Activated T-cell treated with anti-CD3 and anti-CD28 coated beads, Interleukin-2, amount 50 U/mL, for 1 hour (primary cell): ENCODE data around the gene EXD3.
"Not testable (repeated sequence)": the region's sequence is repeated elsewhere in the genome, so short reads cannot be mapped to it uniquely, and the experiment has no call there.

Source experiments
- DNase-seq: peaks from one replicate; pipeline ENCODE4 v3.0.0-alpha.2; 2020

Gene EXD3

DNA sequence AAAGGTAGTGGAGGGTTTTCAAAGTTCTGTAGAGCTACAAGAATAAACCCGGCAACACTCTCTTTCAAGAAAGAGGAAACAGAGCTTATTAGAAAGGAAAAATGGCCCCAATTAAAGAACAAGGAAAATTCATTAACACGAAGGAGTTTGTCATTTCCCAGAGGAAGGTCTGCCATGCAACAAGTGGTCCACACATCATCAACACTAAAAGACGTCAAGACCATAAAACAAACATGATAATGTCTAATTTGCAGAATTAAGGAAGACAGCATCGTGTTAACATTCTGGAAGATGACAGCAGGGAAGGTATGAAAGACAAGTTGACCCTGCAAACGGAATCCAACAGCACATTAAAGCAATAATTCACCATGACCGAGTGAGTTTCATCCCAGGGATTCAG, 92.3 kb downstream of the EXD3 start:
- no peak for DNase-seq

DNA sequence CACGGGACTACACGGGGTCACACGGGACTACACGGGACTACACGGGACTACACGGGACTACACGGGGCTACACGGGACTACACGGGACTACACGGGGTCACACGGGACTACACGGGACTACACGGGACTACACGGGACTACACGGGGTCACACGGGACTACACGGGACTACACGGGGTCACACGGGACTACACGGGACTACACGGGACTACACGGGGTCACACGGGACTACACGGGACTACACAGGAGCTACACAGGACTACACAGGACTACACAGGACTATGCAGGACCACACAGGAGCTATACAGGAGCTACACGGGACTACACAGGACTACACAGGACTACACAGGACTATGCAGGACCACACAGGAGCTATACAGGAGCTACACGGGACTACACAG, 93.4 kb downstream of the EXD3 start:
- not testable (repeated sequence) for DNase-seq

GRCh38 chr9:137327641-137328550, 95.1 kb downstream of the EXD3 start:
- DNase-seq = not testable (repeated sequence)

DNA sequence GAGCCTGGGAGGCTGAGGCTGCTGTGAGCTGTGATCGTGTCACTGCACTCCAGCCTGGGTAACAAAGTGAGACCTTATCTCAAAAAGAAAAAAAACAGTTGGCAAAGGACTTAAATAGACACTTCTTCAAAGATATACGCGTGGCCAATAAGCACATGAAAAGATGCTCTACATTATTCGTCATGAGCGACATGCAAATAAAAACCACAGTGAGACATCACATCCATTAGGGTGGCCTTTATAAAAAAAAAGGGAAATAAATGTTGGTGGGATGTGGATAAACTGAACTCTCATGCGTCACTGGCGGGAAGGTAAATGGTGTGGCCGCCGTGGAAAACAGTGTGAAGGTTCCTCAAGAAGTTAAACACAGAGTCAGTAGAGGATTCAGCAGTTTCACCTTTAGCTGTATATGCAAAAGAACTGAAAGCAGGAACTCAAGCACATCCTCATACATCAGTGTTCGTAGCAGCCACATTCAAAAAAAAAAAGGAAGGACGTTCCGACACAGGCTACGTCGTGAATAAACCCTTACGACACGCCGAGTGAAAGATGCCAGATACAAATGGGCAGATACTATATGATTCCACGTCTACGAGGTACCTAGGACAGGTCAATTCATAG, 96.4 kb downstream of the EXD3 start:
- no peak for DNase-seq

GRCh38 chr9:137325799-137326198, 97.2 kb downstream of the EXD3 start:
- no peak for DNase-seq

DNA sequence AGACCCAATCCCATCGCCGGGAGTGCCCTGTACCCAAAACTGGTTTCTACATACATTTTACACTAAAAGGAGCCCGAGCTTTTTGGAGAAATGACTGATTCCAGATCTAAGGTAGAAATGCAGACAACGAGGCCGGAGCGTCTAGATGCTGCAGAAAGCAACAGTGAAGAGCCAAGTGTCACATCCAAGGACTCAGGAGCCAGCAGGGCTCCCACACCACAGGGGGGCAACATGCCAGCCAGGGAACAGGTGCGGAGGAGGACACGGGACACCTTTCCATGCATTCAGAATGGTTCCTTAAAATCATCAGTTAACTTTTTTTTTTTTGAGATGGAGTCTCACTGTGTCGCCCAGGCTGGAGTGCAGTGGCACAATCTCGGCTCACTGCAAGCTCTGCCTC, 97.8 kb downstream of the EXD3 start:
- no peak for DNase-seq

DNA sequence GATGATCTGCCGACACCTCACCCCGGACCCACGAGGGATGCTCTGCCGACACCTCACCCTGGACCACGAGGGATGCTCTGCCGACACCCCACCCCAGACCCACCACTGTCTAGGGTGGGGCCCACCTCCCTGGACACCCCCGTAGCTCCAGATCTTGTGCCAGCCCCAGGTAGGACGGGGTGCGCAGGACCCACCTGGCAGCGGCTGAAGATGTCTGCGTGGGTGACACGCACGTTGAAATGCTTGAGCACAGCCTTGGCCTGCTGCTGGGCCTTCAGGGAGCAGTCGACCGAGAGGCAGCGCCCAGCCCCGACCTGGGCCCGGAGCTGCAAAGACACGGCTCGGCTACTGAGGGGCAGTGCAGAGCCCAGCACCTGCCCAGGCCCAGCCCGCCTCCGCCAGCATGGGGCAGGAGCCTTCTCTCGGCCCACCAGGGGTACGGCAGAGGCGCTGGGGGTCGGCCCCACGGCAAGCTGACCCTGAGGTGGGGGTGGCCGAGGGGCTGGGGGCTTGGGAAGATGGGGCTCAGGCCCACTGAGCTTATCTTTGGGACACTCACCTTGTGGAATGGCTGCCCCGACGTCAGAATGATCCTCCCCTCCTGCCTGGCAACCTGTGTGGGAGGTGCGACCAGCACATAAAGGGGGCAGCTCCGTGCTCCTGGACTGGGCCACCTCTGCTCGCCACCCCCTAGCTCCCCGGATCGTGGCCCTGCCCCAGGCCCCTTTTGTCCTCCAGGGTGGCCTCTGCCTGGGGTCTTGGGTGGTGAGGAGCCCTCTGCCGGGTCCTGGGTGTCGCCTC, 99.2 kb downstream of the EXD3 start:
- DNase-seq = no peak

- DNase-seq = no peak
Observed at GRCh38 chr9:137321726-137322361, 101.1 kb downstream of the EXD3 start.

GRCh38 chr9:137320555-137321384, 102.2 kb downstream of the EXD3 start:
- DNase-seq = peak; percentile 31

GRCh38 chr9:137319739-137320551, 103.0 kb downstream of the EXD3 start:
- no peak for DNase-seq

GRCh38 chr9:137319011-137319738, 103.8 kb downstream of the EXD3 start:
- no peak for DNase-seq

DNA sequence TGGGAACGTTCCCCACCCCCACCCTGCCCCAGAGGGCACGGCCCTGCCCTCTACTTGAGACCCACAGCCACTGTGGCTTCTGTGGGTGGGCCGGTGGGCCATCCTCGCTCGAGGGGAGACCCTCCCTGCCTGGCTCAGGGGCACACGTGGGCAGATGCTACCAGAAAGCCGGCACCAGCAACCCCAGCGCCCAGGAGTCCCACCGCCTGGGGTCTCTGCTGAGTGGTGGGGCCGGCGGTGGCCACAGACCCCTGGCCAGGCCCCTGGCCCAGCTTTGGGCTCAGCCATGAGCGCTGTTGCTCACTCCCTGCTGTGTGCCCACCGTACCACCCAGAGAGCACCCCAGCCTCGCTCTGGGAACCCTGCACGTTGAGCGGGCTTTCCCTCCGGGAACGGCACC, 104.4 kb downstream of the EXD3 start:
- no peak for DNase-seq

DNA sequence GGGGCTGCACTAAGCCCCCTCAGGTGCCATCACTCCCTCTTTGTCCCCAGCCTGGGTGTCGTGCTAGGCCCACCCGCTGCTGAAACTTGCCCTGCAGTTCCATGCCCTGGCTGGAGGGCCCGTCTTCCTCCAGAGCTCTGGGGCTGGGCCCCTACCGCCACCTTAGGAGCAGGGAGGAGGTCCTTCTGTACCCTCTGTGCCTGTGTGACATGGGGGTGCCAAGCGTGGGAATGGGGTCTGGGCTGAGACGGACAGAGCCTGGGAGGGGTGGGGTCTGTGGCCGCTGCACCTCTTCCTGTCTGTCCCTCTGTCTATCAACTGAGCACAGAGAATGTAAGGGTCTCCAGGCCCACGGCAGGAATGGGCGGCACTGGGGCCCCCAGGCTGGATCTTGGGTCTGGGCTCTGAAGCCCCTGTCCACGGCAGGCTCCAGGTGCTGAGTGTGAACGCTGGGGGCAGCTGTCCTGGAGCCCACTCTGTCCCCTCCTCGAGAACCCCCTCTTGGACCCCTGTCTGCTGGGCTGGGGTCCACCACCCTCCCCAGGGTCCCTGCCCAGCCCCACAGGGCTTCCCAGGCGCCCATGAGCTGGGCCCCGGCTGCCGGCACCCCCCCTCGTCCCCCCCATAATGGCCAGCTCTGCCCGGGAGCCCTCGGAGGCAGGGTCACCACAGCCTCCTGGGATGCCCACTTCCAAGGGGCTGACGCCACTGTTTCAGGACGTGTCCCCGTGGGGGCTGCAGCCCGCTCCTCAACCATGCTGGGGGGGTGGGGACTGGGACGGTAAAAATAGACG, 105.0 kb downstream of the EXD3 start:
- DNase-seq = peak; percentile 14

DNA sequence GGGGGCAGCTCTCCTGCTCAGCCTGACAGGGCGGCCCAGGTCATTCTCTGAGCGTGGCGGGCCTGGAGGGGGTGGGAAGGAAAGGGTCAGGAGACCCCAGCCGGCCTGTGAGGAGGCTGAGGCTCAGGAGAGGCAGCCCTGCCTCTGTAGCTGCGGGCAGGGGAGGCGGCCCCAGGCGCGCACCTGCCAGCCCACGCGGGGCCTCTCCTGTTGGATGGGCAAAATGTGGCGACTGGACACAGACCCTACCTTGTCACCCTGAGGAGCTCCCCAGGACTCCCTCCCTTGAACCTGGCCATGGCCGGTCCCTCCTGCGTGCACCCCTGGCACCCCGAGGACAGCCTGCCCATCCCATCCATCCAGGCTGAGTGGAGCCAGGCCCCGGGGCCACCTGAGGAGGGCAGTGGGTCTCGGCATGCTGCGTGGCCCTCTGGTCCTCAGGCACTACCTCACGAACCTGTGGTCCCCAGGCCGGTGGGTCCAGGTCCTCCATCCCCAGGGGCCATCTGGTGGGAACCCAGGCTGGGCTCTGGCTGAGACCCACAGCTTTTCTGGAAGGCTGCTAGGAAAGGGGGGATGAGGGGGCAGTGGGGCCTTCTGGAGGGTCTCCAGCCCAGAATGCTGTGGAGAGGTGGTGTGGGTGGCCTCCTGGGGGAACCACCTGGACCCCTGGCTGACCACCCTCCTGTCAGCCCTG, 105.8 kb downstream of the EXD3 start:
- peak; percentile 17 for DNase-seq

DNA sequence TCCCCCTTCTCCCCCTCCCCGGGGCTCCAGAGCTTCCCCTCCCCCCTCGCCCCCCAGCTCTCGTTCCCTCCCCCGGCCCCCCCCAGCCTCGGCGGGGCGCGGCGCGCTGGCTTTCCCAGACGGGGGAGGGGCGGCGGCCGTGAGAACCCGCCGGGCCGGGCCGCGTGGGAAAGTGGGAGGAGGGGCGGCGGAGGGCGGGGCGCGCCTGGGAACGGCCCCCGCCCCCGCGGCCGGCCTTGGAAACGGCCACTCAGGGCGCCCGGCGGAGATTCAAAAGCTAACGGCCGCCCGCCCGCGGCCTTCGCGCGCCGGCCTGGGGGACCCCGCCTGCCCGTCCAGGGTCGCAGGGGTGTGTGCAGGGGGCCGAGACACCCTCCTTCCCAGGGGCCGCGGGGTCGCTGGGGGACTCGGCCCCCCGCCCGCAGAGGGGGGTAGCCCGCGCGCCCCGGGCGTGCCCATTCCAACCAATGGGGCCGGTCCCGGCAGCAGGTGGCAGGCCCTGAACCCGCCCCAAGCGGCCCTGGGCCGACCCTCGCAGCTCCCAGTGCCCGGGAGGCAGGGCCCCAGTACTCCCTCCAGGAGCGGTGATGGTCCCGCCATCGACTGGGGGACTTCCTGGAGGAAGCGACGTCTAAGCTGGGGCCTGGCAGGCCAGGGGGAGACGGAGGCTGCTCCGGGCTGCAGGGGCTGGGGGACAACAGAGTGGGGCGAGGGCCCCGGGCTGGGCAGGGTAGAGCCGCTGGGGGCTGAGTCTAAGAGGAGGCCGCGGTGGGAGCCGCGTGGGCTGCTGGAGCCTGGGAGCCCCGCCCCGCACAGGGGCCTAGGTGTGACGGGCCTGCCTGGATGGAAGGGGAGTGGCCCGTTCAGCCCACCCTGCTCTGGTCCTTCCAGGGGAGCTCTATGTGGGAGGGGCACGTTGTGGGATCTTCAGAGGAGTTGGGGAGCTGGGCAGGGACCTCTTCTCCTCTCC, 106.7 kb downstream of the EXD3 start:
- peak; percentile 31 for DNase-seq

- no peak for DNase-seq
Observed at GRCh38 chr9:137315581-137316011, 107.4 kb downstream of the EXD3 start.
